Retinal pigment epithelial cell (primary cell): ENCODE data around the gene NOTUM.
"Not testable (repeated sequence)": the region's sequence is repeated elsewhere in the genome, so short reads cannot be mapped to it uniquely, and the experiment has no call there.

Experiments used
- DNase-seq: peaks from one replicate; pipeline ENCODE4 v3.0.0-alpha.2; 2010; ENCODE audit warnings: low read depth
- H3K4me3 ChIP-seq: 2 replicates; pipeline ENCODE4 v1.5.1; 2011; ENCODE audit warnings: mild to moderate bottlenecking, low read length, control low read depth, moderate library complexity
- TF ChIP-seq, protein P1 (sequence below): conservative IDR thresholded peaks from 2 replicates; pipeline ENCODE4 v1.5.1; 2011; ENCODE audit warnings: low read depth, low read length, control low read depth, inconsistent platforms

Gene NOTUM

DNA sequence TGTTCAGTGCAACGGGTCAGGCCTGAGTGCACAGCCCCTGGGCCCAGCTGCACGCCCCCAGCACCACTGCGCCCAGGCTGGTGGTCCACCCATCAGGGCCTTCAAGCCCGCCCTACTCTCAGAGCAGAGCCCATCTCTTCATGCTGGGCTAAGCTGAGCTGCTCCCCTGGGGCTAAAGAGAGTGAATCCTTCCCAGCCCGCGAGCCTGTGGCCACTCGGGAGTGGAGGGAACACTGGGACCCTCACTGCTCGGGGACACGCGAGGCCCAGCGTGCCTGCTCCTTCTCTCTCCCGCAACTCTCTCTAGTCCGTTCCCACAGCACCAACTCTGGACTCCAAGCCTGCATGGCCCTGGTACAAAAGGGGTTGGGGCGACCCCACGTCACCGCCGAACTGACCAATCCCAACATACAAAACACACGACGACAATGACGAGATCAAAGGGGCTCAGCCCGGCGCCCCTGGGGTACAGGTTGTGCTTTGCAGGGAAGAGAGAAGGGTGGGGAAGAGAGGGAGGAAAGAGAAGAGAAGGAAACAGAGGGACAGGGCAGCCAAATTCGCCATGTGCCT is 38.9 kb downstream of the NOTUM start:
- no peak overlapping the region for H3K4me3 ChIP-seq
- DNase-seq, result no peak
- TF ChIP-seq, protein P1, sequence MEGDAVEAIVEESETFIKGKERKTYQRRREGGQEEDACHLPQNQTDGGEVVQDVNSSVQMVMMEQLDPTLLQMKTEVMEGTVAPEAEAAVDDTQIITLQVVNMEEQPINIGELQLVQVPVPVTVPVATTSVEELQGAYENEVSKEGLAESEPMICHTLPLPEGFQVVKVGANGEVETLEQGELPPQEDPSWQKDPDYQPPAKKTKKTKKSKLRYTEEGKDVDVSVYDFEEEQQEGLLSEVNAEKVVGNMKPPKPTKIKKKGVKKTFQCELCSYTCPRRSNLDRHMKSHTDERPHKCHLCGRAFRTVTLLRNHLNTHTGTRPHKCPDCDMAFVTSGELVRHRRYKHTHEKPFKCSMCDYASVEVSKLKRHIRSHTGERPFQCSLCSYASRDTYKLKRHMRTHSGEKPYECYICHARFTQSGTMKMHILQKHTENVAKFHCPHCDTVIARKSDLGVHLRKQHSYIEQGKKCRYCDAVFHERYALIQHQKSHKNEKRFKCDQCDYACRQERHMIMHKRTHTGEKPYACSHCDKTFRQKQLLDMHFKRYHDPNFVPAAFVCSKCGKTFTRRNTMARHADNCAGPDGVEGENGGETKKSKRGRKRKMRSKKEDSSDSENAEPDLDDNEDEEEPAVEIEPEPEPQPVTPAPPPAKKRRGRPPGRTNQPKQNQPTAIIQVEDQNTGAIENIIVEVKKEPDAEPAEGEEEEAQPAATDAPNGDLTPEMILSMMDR, result no peak

DNA sequence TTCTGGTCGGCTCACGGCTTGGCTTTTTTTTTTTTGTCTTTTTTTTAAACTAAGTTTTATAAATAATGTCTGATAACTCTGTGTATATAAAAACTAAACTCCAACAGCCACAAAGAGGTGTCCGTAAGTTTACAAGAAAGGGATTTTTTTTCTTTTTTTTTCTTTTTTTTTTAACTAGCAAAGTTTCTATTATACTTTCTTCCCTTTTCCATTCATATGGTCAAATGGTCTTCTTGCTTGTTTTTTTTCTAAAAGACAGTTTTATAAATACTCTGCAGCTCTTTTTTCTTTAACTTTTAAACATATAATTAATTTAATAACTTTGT is 39.5 kb downstream of the NOTUM start:
- no peak for DNase-seq
- no peak overlapping the region for H3K4me3 ChIP-seq
- TF ChIP-seq, protein P1, result no peak

DNA sequence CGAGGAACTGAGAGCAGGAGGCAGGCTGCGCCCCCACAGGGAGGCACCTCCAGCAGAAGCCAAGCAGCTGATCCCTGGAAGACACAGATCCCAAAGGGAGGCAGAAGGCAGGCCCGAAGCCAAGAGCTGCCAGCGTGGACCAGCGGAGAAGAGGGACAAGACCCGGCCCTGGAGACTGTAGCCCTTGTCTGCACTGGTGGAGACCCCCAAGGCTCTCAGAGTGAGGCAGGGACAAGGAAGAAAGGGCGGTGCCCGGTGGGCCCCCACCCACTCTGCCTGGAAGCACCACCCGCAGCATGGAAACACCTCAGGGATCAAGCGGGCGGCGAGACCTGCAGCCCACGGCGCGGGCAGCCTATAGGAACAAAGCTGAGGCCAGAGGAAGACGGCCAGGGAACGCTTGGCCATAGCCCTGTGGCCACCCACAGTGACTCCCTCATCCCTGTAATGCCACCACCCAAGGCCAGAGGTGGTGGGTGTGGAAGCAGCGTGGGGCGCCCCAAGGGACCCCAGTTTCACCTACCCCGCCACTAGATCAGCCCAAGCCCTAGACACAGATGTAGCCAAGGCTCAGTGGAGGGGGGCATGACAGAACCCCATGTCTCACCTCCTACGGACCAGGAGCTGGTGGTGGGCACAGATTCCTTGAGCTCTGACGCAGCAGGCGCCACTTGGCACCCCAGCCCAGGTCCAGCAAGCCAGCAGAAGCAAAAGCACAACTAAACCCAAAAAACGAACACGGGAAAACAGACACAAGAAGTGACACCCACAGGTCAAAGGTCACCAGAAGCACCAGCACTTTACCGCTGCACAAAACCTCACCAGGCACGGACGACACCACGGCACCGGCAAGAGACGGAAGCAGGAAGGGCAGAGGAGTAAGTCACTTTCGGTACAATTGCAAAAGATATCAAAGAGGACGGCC is 40.1 kb downstream of the NOTUM start:
- no peak overlapping the region for H3K4me3 ChIP-seq
- TF ChIP-seq, protein P1, result no peak
- no peak for DNase-seq

DNA sequence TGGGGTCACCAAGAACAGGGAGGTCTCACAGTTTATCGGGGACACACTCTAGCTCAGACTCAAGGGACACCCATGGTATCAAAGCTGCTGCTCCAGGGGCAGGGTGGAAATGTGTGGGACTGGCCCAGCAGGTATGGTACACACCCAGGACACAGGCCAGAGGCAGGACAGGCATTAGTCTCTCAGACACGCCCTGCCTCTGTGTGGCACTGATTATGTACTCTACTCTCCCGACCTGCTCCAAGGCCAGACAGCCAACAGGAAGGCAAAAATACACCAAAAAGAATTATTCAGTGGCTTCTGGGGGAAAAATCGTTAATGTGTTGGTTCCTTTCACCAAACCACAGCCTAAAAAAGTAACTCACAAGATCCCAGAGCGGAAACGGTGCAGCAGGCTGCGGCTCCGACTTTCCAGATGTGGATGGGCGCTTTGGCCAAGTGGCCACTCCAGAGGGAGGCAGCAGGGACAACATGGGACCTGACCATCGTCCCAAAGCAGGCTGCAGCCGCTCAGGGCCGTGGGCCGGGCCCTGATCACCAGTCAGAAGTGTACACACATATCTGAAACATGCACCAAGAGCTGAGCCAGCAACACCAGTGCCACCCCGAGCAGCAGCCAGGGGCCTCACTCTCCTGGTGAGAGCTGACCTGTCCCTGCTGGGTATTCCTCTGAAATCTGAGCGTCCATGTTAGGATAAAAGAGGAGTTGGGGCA is 42.0 kb downstream of the NOTUM start:
- H3K4me3 ChIP-seq, result no peak overlapping the region
- TF ChIP-seq, protein P1, result no peak
- DNase-seq, result no peak

DNA sequence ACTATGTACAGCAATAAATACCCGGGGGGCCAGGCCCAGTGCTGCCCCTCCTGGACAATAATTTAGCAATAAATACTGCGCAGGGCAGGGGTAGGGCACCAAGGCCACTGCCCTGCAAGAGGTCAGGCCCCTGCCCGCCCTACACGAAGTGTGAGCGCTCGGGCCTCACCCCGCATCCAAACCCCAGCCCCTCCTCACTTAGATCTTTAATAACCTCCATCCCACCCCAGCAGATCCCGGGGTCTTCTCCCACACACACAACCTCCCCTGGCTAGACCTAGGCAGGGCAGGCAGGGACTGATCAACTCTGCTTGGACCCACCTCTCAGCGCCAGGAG is 42.7 kb downstream of the NOTUM start:
- H3K4me3 ChIP-seq, DNase-seq: not testable (repeated sequence)

DNA sequence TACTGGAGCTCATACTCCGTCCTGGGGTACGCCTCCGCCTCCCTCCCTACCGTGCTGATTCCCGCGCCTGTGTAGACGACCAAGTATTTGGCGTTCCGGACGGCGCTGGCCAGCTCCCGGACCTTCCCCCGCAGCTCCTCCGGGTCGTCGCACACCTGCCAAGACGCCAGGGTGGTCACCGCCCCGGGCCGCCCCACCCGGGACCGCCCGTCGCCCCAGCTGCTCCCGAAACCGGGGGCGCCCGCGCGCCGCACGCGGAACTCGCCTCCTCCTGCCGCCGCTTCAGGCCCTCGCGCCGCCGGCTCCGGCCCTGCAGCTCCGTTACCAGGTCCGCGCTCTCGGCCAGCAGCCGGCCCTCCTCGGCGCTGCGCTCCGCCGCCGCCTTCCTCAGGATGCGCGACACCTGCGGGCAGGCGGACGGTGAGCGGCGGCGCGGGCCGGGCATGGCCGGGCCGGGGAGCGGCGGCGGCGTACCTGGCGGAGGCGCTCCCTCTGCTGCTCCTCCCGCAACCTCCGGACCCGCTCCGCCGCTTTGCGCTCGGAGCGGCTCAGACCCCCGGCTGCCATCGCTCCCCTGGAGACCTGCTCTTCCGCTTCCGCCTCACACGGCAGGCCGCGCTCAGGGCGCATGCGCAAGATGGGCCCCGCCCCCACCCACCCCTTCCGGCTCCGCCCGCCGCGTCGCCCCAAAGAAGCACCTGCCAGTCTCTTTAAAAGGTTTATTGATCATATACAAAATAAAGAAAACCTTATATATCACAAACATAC is 43.2 kb downstream of the NOTUM start, which contains the start of gene SIRT7:
SIRT7 (minus strand) TSS at position 612 of the 768 bp plus-strand sequence; CDS start at position 567, 45 bp downstream.
- TF ChIP-seq, protein P1, result no peak
- DNase-seq, result no peak
- peak within 1 kb of the TSS; percentile 76 for H3K4me3 ChIP-seq
